Measurements from ENCODE around the gene RALGAPA1.
"Not testable (repeated sequence)": the region's sequence is repeated elsewhere in the genome, so short reads cannot be mapped to it uniquely, and the experiment has no call there.

RALGAPA1 gene

GRCh38 chr14:35696119-35696518 is 113.0 kb downstream of the RALGAPA1 start:
- DNase-seq = no peak

DNA sequence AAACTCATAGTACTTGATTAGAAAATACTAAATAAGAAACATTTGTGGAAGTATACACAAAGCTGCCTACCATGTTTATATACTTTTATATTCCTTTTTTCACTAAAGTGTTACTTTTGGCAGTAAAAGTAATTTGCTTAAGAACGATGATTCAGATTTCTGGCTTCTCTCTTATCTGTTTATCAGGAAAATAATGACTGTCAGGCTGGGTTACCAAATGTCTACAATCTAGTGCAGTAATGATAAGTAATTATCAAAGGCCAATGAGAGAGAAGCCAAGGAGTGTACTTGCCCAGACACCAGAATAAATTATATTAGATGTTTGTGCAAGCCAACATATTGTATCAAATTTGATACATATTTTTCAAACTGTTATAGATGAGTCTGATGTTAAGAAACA is 113.4 kb downstream of the RALGAPA1 start:
- DNase-seq = no peak

DNA sequence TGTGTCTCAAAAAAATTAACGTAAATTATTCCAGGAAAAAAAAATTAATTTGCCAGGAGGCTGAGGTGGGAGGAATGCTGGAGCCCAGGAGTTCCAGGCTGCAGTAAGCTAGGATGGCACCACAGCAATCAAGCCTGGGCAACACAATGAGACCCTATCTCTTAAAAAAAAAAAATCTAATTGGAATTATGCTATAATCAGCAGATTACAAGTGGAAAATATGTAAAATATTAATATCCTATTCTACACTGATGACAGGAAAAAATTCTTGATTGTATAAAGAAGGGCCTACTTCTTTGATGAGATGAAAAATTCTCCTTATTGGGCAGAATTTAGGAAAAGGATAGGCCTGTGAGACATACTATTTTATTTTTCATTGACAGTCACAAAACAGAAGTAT is 114.0 kb downstream of the RALGAPA1 start:
- no peak for DNase-seq

DNA sequence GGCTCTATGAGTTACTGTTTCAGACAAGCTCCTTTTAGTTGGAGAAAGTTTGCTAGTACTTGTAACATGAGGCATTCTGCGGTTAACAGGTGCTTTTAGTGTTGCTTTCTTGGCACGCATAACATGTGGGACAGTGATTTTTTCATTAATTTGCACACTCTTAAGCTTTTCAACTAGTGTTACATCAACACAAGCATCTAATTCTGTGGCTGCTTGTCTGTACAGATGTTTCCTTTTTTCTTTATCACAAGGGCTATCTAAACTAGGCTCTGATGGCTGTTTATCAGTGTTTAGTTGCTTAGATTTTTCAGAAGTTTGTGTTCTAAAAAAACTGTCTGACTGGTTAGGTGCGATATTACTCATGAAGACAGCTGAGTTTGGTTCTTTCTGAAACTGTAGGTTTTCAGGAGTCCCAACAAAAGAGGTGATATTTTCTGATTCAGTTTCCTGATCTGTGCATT is 120.1 kb downstream of the RALGAPA1 start:
- DNase-seq = no peak

DNA sequence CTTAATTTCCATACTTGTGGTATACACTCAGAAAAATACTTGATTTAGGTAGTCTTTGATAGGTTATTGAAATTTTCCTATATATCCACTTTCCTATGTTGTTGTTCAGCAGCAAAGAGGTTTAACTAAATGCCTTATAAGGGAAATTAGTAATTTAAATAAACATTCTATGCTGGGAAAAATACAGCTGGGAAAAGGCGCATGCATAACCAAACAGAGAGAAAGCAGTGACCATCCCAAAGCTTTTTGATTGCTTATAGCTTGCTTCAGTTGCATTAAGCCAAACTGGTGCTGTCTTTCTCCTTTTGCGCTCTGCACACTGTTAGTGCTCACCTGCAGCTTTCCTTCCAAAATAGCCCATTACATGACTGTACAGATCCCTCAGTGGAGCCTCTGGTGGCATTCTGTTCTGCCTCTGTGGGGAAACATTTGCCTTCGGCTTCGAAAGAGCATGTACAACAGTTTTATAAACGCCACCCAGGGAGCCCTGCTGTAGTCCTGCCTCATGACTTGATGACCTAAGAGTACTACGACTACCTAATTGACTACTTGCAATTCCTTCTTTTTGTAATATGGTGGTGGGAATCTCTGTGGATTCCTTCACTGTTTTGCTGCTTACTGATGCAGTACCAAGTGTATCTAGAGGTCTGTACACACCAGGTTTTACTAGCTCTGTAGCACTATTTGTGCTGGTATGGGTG is 120.8 kb downstream of the RALGAPA1 start:
- DNase-seq = no peak

- no peak for DNase-seq
These were observed 121.7 kb downstream of the RALGAPA1 start for GRCh38 chr14:35687335-35687939.

DNA sequence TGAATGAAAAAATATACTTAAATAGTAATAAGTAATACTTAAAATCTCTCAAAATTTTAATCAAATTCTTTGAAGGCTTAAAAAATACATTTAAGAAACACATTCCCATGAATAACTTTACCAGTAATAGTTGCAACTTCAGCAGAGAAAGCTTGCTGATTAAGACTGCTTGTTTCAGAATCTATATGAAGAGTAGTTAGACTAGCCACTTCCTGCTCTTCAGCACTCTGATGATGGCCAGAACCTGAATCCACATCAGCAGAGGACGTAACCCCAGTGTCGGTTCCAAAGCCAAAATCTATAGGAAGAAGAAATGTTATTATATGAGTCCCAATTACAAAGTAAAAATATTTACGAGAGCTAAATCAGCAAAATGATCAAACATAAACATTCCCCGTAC is 125.4 kb downstream of the RALGAPA1 start:
- not testable (repeated sequence) for DNase-seq

- no peak for DNase-seq
These were observed 126.3 kb downstream of the RALGAPA1 start for GRCh38 chr14:35682802-35683201.

DNA sequence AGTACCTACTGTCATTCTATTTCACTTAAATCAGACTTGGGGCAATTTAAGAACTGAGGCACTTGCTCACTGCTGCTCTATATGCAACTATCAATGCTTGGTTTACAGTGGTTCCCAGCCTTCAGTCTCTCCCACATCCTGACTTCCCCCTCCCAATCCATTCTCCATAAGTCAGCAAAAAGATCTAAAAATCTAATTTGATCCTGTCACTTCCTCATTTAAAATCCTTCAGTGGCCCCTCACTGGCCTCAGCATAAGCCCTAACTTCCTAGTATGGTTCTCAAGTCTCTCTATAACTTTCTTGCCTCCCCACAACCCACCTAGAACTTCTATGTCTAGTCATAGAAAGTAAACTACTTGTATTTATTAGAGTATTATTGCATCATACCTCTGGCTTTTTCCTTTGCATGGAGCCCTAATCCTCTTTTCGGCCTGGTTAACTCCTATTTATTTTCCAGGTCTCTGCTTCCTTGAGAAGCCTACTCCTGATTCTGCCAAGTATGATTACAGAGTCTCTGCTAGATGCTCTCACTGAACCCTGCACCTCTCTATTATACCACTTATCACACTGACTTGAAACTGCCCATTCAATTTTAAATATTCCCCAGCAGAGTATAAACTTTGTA is 130.6 kb downstream of the RALGAPA1 start:
- no peak for DNase-seq

GRCh38 chr14:35669782-35670181 is 139.3 kb downstream of the RALGAPA1 start:
- no peak for DNase-seq

GRCh38 chr14:35666429-35667043 is 142.6 kb downstream of the RALGAPA1 start:
- no peak for DNase-seq

DNA sequence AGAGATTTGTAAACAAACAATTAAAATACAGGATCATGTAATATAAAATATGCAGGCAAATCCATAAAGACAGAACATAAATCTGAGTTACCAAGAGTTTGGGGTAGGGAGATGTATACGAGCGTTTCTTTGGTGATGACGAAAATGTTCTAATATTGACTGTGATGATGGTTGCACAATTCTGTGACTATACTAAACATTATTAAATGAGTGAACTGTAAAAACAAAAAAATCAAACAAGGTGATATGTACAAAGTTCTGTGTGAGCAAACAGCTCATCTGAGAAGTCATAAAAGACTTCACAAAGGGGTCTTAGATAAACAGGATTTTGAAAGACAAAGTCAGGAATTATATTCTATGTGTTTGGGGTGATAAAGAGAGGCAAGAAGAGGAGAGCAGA is 147.2 kb downstream of the RALGAPA1 start:
- no peak for DNase-seq

GRCh38 chr14:35653045-35653444 is 156.1 kb downstream of the RALGAPA1 start:
- no peak for DNase-seq

DNA sequence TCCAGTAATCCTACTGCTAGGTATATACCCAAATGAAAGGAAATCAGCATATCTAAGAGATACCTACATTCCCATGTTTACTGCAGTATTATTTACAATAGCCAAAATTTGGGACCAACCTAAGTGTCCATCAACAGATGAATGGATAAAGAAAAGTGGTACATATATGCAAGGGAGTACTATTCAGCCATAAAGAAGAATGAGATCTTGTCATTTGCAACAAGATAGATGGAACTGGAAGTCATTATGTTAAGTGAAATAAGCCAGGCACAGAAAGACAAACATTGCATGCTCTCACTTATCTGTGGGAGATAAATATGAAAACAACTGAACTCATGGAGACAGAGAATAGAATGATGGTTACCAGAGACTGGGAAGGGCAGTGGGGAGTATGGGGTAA is 165.6 kb downstream of the RALGAPA1 start:
- no peak for DNase-seq

GRCh38 chr14:35637851-35638250 is 171.2 kb downstream of the RALGAPA1 start:
- no peak for DNase-seq

DNA sequence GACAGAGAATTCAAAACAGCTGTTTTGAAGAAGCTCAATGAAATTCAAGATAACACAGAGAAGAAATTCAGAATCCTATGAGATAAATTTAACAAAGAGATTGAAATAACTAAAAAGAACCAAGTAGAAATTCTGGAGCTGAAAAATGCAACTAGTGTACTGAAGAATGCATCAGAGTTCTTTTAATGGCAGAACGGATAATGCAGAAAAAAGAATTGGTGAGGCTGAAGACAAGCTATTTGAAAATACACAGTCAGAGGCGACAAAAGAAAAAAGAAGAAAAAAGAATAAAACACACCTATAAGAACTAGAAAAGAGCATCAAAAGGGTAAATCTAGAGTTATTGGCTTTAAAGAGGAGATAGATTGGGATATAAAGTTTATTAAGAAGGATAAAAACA is 171.8 kb downstream of the RALGAPA1 start:
- DNase-seq = no peak

- no peak for DNase-seq
These were observed 176.4 kb downstream of the RALGAPA1 start for GRCh38 chr14:35632676-35633075.

DNA sequence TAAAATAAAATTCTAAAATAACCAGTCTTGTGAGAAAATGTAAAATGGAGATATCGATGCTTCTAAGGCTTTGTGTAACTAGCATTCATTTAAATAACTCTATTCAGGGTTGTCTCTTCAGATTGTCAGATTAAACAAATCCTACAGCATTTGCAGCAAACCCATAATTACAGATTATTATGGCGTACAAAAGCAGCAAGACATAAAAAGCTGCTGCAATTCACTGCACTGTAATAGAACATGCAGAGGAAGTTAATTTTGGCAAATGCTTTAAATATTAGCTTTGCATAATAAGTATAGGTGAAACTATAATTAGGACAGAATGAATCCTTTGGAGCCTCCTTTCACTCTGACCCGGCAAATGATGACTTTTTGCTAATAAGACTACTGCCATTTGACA is 176.8 kb downstream of the RALGAPA1 start:
- no peak for DNase-seq

- no peak for DNase-seq
These were observed 177.9 kb downstream of the RALGAPA1 start for GRCh38 chr14:35631071-35631805.

DNA sequence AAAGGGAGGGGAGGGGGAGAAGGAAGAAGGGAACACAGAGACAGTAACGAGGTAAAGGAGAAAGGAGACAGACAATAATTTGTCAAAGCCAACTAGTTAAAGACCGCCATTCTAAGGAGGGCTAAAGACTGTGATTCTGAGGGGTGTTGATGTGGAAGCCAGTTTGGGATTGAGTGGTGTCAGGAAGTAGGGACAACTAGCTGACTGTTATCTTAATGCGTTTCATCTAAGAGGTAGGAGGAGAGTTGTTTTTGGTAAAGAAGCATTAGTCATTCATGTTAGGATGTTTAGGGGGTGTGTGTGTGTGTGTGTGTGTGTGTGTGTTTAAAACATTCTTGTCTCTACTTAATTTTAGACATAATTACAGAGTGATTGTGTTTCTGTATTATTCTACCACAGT is 180.1 kb downstream of the RALGAPA1 start:
- DNase-seq = no peak

GRCh38 chr14:35626947-35627346 is 182.1 kb downstream of the RALGAPA1 start:
- not testable (repeated sequence) for DNase-seq

- not testable (repeated sequence) for DNase-seq
These were observed 187.1 kb downstream of the RALGAPA1 start for GRCh38 chr14:35621996-35622395.

- DNase-seq = not testable (repeated sequence)
These were observed 189.1 kb downstream of the RALGAPA1 start for GRCh38 chr14:35619998-35620397.

All from islet precursor cell (in vitro differentiated cells).